Measurements from ENCODE around the gene AFF3.

Gene AFF3

GRCh38 chr2:99748344-99748743 lies 394.0 kb downstream of the AFF3 start:
- peak; percentile 48; the same call in 1 of the 2 replicates for TF ChIP-seq EP300 (IDR thresholded peaks at IDR 0.05; ENCODE audit: borderline replicate concordance)
- no peak for TF ChIP-seq CEBPB (IDR thresholded peaks at IDR 0.05)
- TF ChIP-seq FOXM1 (IDR thresholded peaks at IDR 0.05; ENCODE audit: borderline replicate concordance, low read depth), result no peak
- no peak for TF ChIP-seq YY1 (IDR thresholded peaks at IDR 0.05; ENCODE audit: low read depth)
- no peak for TF ChIP-seq CREB1 (IDR thresholded peaks at IDR 0.05; ENCODE audit: low read depth)
- TF ChIP-seq TEAD4 (IDR thresholded peaks at IDR 0.05), result peak; percentile 75
- TF ChIP-seq TAF1 (IDR thresholded peaks at IDR 0.05; ENCODE audit: low read depth), result no peak
- TF ChIP-seq REST (IDR thresholded peaks at IDR 0.05; ENCODE audit: low read depth), result no peak
- no peak for TF ChIP-seq RAD21 (IDR thresholded peaks at IDR 0.05; ENCODE audit: low read depth)
- no peak for TF ChIP-seq NFIC (IDR thresholded peaks at IDR 0.05)
- no peak for TF ChIP-seq ZBTB7A (IDR thresholded peaks at IDR 0.05; ENCODE audit: low read depth)

GRCh38 chr2:99747842-99748241 lies 394.5 kb downstream of the AFF3 start:
- TF ChIP-seq TCF12 (IDR thresholded peaks at IDR 0.05; ENCODE audit: low read depth), result no peak
- no peak for TF ChIP-seq USF1 (IDR thresholded peaks at IDR 0.05)
- TF ChIP-seq TAF1 (IDR thresholded peaks at IDR 0.05; ENCODE audit: low read depth), result no peak
- no peak for TF ChIP-seq EGR1 (IDR thresholded peaks at IDR 0.05)
- no peak for TF ChIP-seq RAD21 (IDR thresholded peaks at IDR 0.05; ENCODE audit: low read depth)
- no peak for TF ChIP-seq REST (IDR thresholded peaks at IDR 0.05; ENCODE audit: low read depth)
- TF ChIP-seq CEBPB (IDR thresholded peaks at IDR 0.05), result no peak
- no peak for TF ChIP-seq ZBTB7A (IDR thresholded peaks at IDR 0.05; ENCODE audit: low read depth)
- no peak for TF ChIP-seq YY1 (IDR thresholded peaks at IDR 0.05; ENCODE audit: low read depth)

GRCh38 chr2:99743146-99743545 lies 399.2 kb downstream of the AFF3 start:
- TF ChIP-seq USF1 (IDR thresholded peaks at IDR 0.05), result no peak
- no peak for TF ChIP-seq TCF12 (IDR thresholded peaks at IDR 0.05; ENCODE audit: low read depth)
- TF ChIP-seq NFIC (IDR thresholded peaks at IDR 0.05), result no peak
- no peak for TF ChIP-seq CREB1 (IDR thresholded peaks at IDR 0.05; ENCODE audit: low read depth)
- no peak for TF ChIP-seq ZBTB7A (IDR thresholded peaks at IDR 0.05; ENCODE audit: low read depth)
- no peak for TF ChIP-seq TEAD4 (IDR thresholded peaks at IDR 0.05)
- TF ChIP-seq EGR1 (IDR thresholded peaks at IDR 0.05), result no peak
- no peak for TF ChIP-seq FOXM1 (IDR thresholded peaks at IDR 0.05; ENCODE audit: borderline replicate concordance, low read depth)
- TF ChIP-seq MAX (IDR thresholded peaks at IDR 0.05), result no peak
- no peak for TF ChIP-seq YY1 (IDR thresholded peaks at IDR 0.05; ENCODE audit: low read depth)
- TF ChIP-seq RAD21 (IDR thresholded peaks at IDR 0.05; ENCODE audit: low read depth), result no peak
- no peak for TF ChIP-seq TAF1 (IDR thresholded peaks at IDR 0.05; ENCODE audit: low read depth)
- no peak for TF ChIP-seq EP300 (IDR thresholded peaks at IDR 0.05; ENCODE audit: borderline replicate concordance)
- no peak for TF ChIP-seq REST (IDR thresholded peaks at IDR 0.05; ENCODE audit: low read depth)
- no peak for TF ChIP-seq CEBPB (IDR thresholded peaks at IDR 0.05)

GRCh38 chr2:99737537-99737936 lies 404.9 kb downstream of the AFF3 start:
- TF ChIP-seq YY1 (IDR thresholded peaks at IDR 0.05; ENCODE audit: low read depth) (no peak), RAD21 (IDR thresholded peaks at IDR 0.05; ENCODE audit: low read depth) (no peak), MAX (IDR thresholded peaks at IDR 0.05) (no peak)

GRCh38 chr2:99735753-99736152 lies 406.6 kb downstream of the AFF3 start:
- TF ChIP-seq YY1 (IDR thresholded peaks at IDR 0.05; ENCODE audit: low read depth) (no peak), TAF1 (IDR thresholded peaks at IDR 0.05; ENCODE audit: low read depth) (no peak), FOXM1 (IDR thresholded peaks at IDR 0.05; ENCODE audit: borderline replicate concordance, low read depth) (no peak), REST (IDR thresholded peaks at IDR 0.05; ENCODE audit: low read depth) (no peak), CREB1 (IDR thresholded peaks at IDR 0.05; ENCODE audit: low read depth) (no peak), ZBTB7A (IDR thresholded peaks at IDR 0.05; ENCODE audit: low read depth) (no peak), USF1 (IDR thresholded peaks at IDR 0.05) (no peak), TEAD4 (IDR thresholded peaks at IDR 0.05) (no peak), MAX (IDR thresholded peaks at IDR 0.05) (no peak), NFIC (IDR thresholded peaks at IDR 0.05) (no peak), TCF12 (IDR thresholded peaks at IDR 0.05; ENCODE audit: low read depth) (no peak), EGR1 (IDR thresholded peaks at IDR 0.05) (no peak), CEBPB (IDR thresholded peaks at IDR 0.05) (no peak), RAD21 (IDR thresholded peaks at IDR 0.05; ENCODE audit: low read depth) (no peak), EP300 (IDR thresholded peaks at IDR 0.05; ENCODE audit: borderline replicate concordance) (no peak)

Data from Ishikawa (cell line).